ENCODE results near the gene ZNF280A.

GRCh38 chr22:22548317-22548716 lies 28.2 kb upstream of the ZNF280A start:
- no peak for TF ChIP-seq CTCF (IDR thresholded peaks at IDR 0.05; ENCODE audit: poor library complexity, severe bottlenecking)
- no peak for TF ChIP-seq REST (IDR thresholded peaks at IDR 0.05; ENCODE audit: borderline replicate concordance)
- no peak for TF ChIP-seq EP300 (conservative IDR thresholded peaks at IDR 0.05; ENCODE audit: poor library complexity, severe bottlenecking)
- TF ChIP-seq RAD21 (conservative IDR thresholded peaks at IDR 0.05) = no peak
- TF ChIP-seq EZH2 (IDR thresholded peaks at IDR 0.05; ENCODE audit: borderline replicate concordance, insufficient read depth, low read length, poor library complexity, severe bottlenecking) = no peak
- TF ChIP-seq TAF1 (IDR thresholded peaks at IDR 0.05; ENCODE audit: low read depth) = no peak
- TF ChIP-seq POLR2AphosphoS5 (IDR thresholded peaks at IDR 0.05) = no peak
- TF ChIP-seq SMC3 (conservative IDR thresholded peaks at IDR 0.05; ENCODE audit: poor library complexity) = no peak
